GM12878 (cell line): Measurements from ENCODE around the gene GDF11. TPM values are rescaled to one million over a fixed set of nuclear protein-coding genes. Genes with fewer than 3 reads are reported as not detected.

Experiments used
- ATAC-seq: fragments of 200-7000 bp; cut with Tn5 transposase; 3 replicates; pipeline ENCODE4 v1.9.1; 2020; ENCODE audit warnings: mild to moderate bottlenecking, moderate library complexity
- BruUV-seq: library from RNA; stranded (reverse); fragments of 400-500 nt; replicated peaks from 2 replicates; lab custom pipeline; 2021; lab: Mats Ljungman, UMichigan
- CTCF ChIA-PET: fragments of 300-600 bp; sonication (Branson Sonifier 250); formaldehyde crosslinking; extraction: SDS; loops from one replicate; lab custom pipeline; 2021; ENCODE audit warnings: inconsistent platforms; lab: Yijun Ruan, JAX
- POLR2A ChIA-PET: fragments of 350-600 bp; formaldehyde crosslinking; extraction: SDS; loops from one replicate; lab custom pipeline; 2021; ENCODE audit warnings: inconsistent platforms; lab: Charles Lee
- RAD21 ChIA-PET: fragments of 300-600 bp; sonication (Branson Sonifier 250); formaldehyde crosslinking; loops from one replicate; lab custom pipeline; 2023; ENCODE audit warnings: antibody characterized with exemption; ENCODE audit not compliant: unreplicated experiment; lab: Charles Lee
- SMC1A ChIA-PET: fragments of 300-600 bp; sonication (Branson Sonifier 250); formaldehyde crosslinking; loops from one replicate; lab custom pipeline; 2023; ENCODE audit not compliant: unreplicated experiment, uncharacterized antibody; lab: Charles Lee
- DNase-seq: peaks from one replicate; pipeline ENCODE4 v3.0.0-alpha.2; 2011; ENCODE audit warnings: low read depth, low spot score
- FAIRE-seq: peaks from 3 replicates; lab custom pipeline; 2011; peaks lifted over from hg19 to GRCh38; lab: Jason Lieb, UNC
- H2AFZ ChIP-seq: 2 replicates; pipeline ENCODE4 v1.6.0; 2011; ENCODE audit warnings: low read depth, low read length, control low read depth; ENCODE audit not compliant: control insufficient read depth
- H3K27ac ChIP-seq: 2 replicates; pipeline ENCODE4 v1.5.1; 2011; ENCODE audit warnings: control low read depth; ENCODE audit not compliant: control insufficient read depth, insufficient read depth
- H3K27me3 ChIP-seq, 2 experiments: replicated peaks in 1 of 2; 2 replicates each; pipeline versions ENCODE4 v1.6.0 to v1.6.1; 2011; ENCODE audit warnings: low read length in 1 of 2; ENCODE audit not compliant: control insufficient read depth in 2 of 2, insufficient read depth in 2 of 2
- H3K36me3 ChIP-seq, 2 experiments: 2 replicates each; pipeline ENCODE4 v1.5.1; 2011; ENCODE audit warnings: low read length in 1 of 2; ENCODE audit not compliant: control insufficient read depth in 2 of 2, insufficient read depth in 2 of 2
- H3K4me1 ChIP-seq: 2 replicates; pipeline ENCODE4 v1.6.1; 2011; ENCODE audit warnings: mild to moderate bottlenecking, low read length, moderate library complexity, mixed read lengths; ENCODE audit not compliant: control insufficient read depth, insufficient read depth
- H3K4me2 ChIP-seq: 2 replicates; pipeline ENCODE4 v1.6.0; 2011; ENCODE audit warnings: control low read depth; ENCODE audit not compliant: control insufficient read depth, insufficient read depth
- H3K4me3 ChIP-seq: fragments of 200-600 bp; sonication (generic); 2 replicates; pipeline ENCODE4 v1.5.1; 2016
- H3K79me2 ChIP-seq: 2 replicates; pipeline ENCODE4 v1.6.0; 2011; ENCODE audit warnings: low read length; ENCODE audit not compliant: control insufficient read depth, insufficient read depth
- H3K9ac ChIP-seq: 2 replicates; pipeline ENCODE4 v1.8.0; 2011; ENCODE audit warnings: low read length, control low read depth, mixed read lengths; ENCODE audit not compliant: control insufficient read depth, insufficient read depth
- H3K9me3 ChIP-seq: replicated peaks from 3 replicates; pipeline ENCODE4 v1.5.1; 2011; ENCODE audit warnings: mild to moderate bottlenecking, low read length; ENCODE audit not compliant: control insufficient read depth, insufficient read depth
- H4K20me1 ChIP-seq: 2 replicates; pipeline ENCODE4 v1.6.0; 2011; ENCODE audit not compliant: control insufficient read depth, insufficient read depth
- CTCF ChIP-seq, 3 experiments: IDR thresholded peaks in 2 of 3; conservative IDR thresholded peaks in 1 of 3; 2 replicates each; pipeline ENCODE4 v1.5.1; 2011; ENCODE audit warnings: low read depth in 3 of 3, low read length in 3 of 3, mild to moderate bottlenecking in 3 of 3, control low read depth in 2 of 3, moderate library complexity in 2 of 3, inconsistent platforms in 1 of 3, mixed read lengths in 1 of 3; ENCODE audit not compliant: control insufficient read depth in 2 of 3, insufficient read depth in 1 of 3; ENCODE audit errors: extremely low read depth in 1 of 3
- EED ChIP-seq: sonication (generic); IDR thresholded peaks from 2 replicates; pipeline ENCODE4 v1.6.1; 2016; ENCODE audit warnings: antibody characterized with exemption, low read depth
- HDGF ChIP-seq: fragments of 450-650 bp; IDR thresholded peaks from 2 replicates; pipeline ENCODE4 v1.6.1; 2016; ENCODE audit warnings: antibody characterized with exemption
- IKZF2 ChIP-seq, 2 experiments: fragments of 450-650 bp; IDR thresholded peaks; 2 replicates each; pipeline ENCODE4 v1.6.1; 2017; ENCODE audit warnings: mild to moderate bottlenecking in 2 of 2, moderate library complexity in 2 of 2
- WGBS: methylation state at CpG from one replicate; pipeline ENCODE4 v1.1.6; 2016; ENCODE audit warnings: low lambda C conversion rate; ENCODE audit not compliant: insufficient replicate concordance, insufficient coverage; ENCODE audit errors: missing lambda C conversion rate; 5-methylcytosine and 5-hydroxymethylcytosine counted together
- in situ Hi-C: fragments of 300-500 bp; cut with MboI; formaldehyde crosslinking; loops from 9 replicates; pipeline ENCODE4 v1.14.3; 2018; ENCODE audit warnings: mixed read lengths
- intact Hi-C: fragments of 100-400 bp; cut with micrococcal nuclease; formaldehyde crosslinking; loops from one replicate; pipeline ENCODE4 v1.14.2; 2022; ENCODE audit not compliant: unreplicated experiment
- polyA plus RNA-seq, 11 experiments: library from polyadenylated mRNA; depleted of rRNA in 4 of 11; unstranded in 6 of 11; stranded (reverse) in 5 of 11; fragments of >200 nt; fragmentation: Nextera tagmentation in 4 of 11; fragmentation: Illumina TruSeq in 1 of 11; extraction: Ambion mirVana in 4 of 11; extraction: Trizol in 1 of 11; gene quantifications; 1 replicate in 1 of 11; 2 replicates in 10 of 11; pipeline versions ENCODE4 v1.2.1 to v1.2.3, GENCODE V29; 2011 to 2016; ENCODE audit warnings: inconsistent platforms in 2 of 11, missing spikeins in 2 of 11, low read depth in 1 of 11
- total RNA-seq, 4 experiments: library from RNA; depleted of rRNA in 3 of 4; stranded (reverse); fragments of >200 nt in 3 of 4; fragmentation: Illumina TruSeq in 1 of 4; extraction: Trizol in 1 of 4; gene quantifications; 2 replicates each; pipeline versions ENCODE4 v1.2.1 to v1.2.3, GENCODE V29; 2013 to 2021

GDF11 gene
- total and polyA plus RNA-seq, 10 of the 15 experiments (the other 5 are each of a cell fraction or from before 2014, with no cell fraction given) = 0.83 to 15.4 (median 4.3) TPM

- H3K4me1 ChIP-seq = peaks cover 25% of the 10 kb centered on the region
- H4K20me1 ChIP-seq = no peaks in the 10 kb centered on the region
- in situ Hi-C loops (no loop called here), intact Hi-C loops (no loop called here)
- DNase-seq (no peak), FAIRE-seq (no peak), ATAC-seq (no peak)
- TF ChIP-seq CTCF (IDR thresholded peaks at IDR 0.05 in 2 of 3, conservative IDR thresholded peaks at IDR 0.05 in 1 of 3; ENCODE audit: control insufficient read depth in 2 of 3, extremely low read depth in 1 of 3, insufficient read depth in 1 of 3, low read depth in 3 of 3, low read length in 3 of 3) (no peak), IKZF2 (IDR thresholded peaks at IDR 0.05) (peak in 1 of 2 experiments; percentile 8; a peak in 1 of 4 replicates), EED (peak; percentile 41; the same call in 1 of the 2 replicates), HDGF (no peak)
- no peaks in the 10 kb centered on the region for H3K27me3 ChIP-seq
- ChIA-PET RAD21 (interaction anchor here (1.4 to 11.0 kb wide), 5 partner anchors 10 to 73 kb away, joined by 3 to 113 read pairs (median 6); partner anchors contain the start of gene CD63), CTCF (interaction anchor here (0.5 to 11.4 kb wide), 12 partner anchors 11 to 361 kb away, joined by 3 to 205 read pairs (median 4); partner anchors contain the start of genes CD63 and ERBB3), SMC1A (interaction anchor here (1.2 to 4.0 kb wide), 6 partner anchors 11 to 73 kb away, joined by 3 to 29 read pairs (median 8); no protein-coding TSS in a partner anchor), POLR2A (interaction anchor here (0.5 to 2.4 kb wide), 4 partner anchors 11 to 319 kb away, joined by 3 to 10 read pairs (median 4); no protein-coding TSS in a partner anchor)
- H2AFZ ChIP-seq = no peak overlapping the region
- H3K36me3 ChIP-seq = peaks cover under 1 to 3% of the 10 kb centered on the region in 2 experiments; a peak in 3 of 4 replicates
- H3K27ac ChIP-seq = peak overlapping the region; percentile 95
- no peaks in the 10 kb centered on the region for H3K9me3 ChIP-seq
- H3K4me2 ChIP-seq = peak overlapping the region; percentile 100
- H3K79me2 ChIP-seq = peaks cover 13% of the 10 kb centered on the region
- 85% methylated on average over 4 of the region's 4 CpGs for WGBS
- H3K9ac ChIP-seq = no peak overlapping the region
- no peak overlapping the region for H3K4me3 ChIP-seq
- BruUV-seq = no TSS peak
Observed at GRCh38 chr12:55718624-55719275, 24.2 kb upstream of the GDF11 start.
